Fibroblast of lung (primary cell): ENCODE measurements around the gene IL16. TPM values are rescaled to one million over a fixed set of nuclear protein-coding genes. Genes with fewer than 3 reads are reported as not detected.

Experiments
- DNase-seq, 2 donors: peaks; one replicate each; pipeline versions ENCODE4 v3.0.0 to v3.0.0-alpha.2; 2010; ENCODE audit warnings: low read depth in 2 of 2
- H2AFZ ChIP-seq: 2 replicates; pipeline ENCODE4 v1.5.1; 2012; ENCODE audit warnings: low read length, control low read depth, inconsistent platforms
- H3K27ac ChIP-seq: 2 replicates; pipeline ENCODE4 v1.5.1; 2011; ENCODE audit warnings: low read length, control low read depth; ENCODE audit not compliant: insufficient read depth
- H3K27me3 ChIP-seq: 2 replicates; pipeline ENCODE4 v1.5.1; 2011; ENCODE audit warnings: mild to moderate bottlenecking, low read length; ENCODE audit not compliant: control insufficient read depth, insufficient read depth
- H3K36me3 ChIP-seq: 2 replicates; pipeline ENCODE4 v1.5.1; 2011; ENCODE audit warnings: low read length; ENCODE audit not compliant: control insufficient read depth, insufficient read depth
- H3K4me1 ChIP-seq: 2 replicates; pipeline ENCODE4 v1.5.1; 2011; ENCODE audit warnings: low read length; ENCODE audit not compliant: control insufficient read depth, insufficient read depth; ENCODE audit errors: extremely low read depth
- H3K4me2 ChIP-seq: 2 replicates; pipeline ENCODE4 v1.5.1; 2011; ENCODE audit warnings: low read length, control low read depth; ENCODE audit not compliant: insufficient read depth; ENCODE audit errors: extremely low read depth
- H3K4me3 ChIP-seq, 4 experiments: fragments of 200-600 bp in 1 of 4; sonication (generic) in 1 of 4; replicated peaks in 1 of 4; 2 replicates each; pipeline ENCODE4 v1.5.1; 2011 to 2016; ENCODE audit warnings: low read length in 4 of 4, low read depth in 3 of 4, mild to moderate bottlenecking in 3 of 4, control low read depth in 2 of 4, inconsistent platforms in 1 of 4, mixed read lengths in 1 of 4; ENCODE audit not compliant: insufficient read depth in 1 of 4; ENCODE audit errors: control extremely low read depth in 1 of 4
- H3K79me2 ChIP-seq: 2 replicates; pipeline ENCODE4 v1.5.1; 2012; ENCODE audit warnings: mild to moderate bottlenecking, low read length, inconsistent platforms; ENCODE audit not compliant: control insufficient read depth, insufficient read depth
- H3K9ac ChIP-seq: 2 replicates; pipeline ENCODE4 v1.5.1; 2011; ENCODE audit warnings: mild to moderate bottlenecking, low read length, control low read depth; ENCODE audit not compliant: insufficient read depth
- H3K9me3 ChIP-seq: 2 replicates; pipeline ENCODE4 v1.5.1; 2012; ENCODE audit warnings: low read depth, low read length; ENCODE audit not compliant: control insufficient read depth, insufficient read depth
- H4K20me1 ChIP-seq: 2 replicates; pipeline ENCODE4 v1.5.1; 2011; ENCODE audit warnings: low read length; ENCODE audit not compliant: control insufficient read depth, insufficient read depth; ENCODE audit errors: extremely low read depth
- CTCF ChIP-seq, 2 donors: IDR thresholded peaks in 1 of 2; conservative IDR thresholded peaks in 1 of 2; 1 replicate in 1 of 2; 2 replicates in 1 of 2; pipeline ENCODE4 v1.5.1; 2011 to 2012; ENCODE audit warnings: low read length in 2 of 2, control low read depth in 1 of 2, inconsistent platforms in 1 of 2, low read depth in 1 of 2, mild to moderate bottlenecking in 1 of 2
- EZH2 ChIP-seq: IDR thresholded peaks from 2 replicates; pipeline ENCODE4 v1.5.1; 2012; ENCODE audit warnings: low read length, control low read depth, mild to moderate bottlenecking; ENCODE audit errors: missing control alignments
- polyA plus RNA-seq, 2 donors: library from polyadenylated mRNA; depleted of rRNA in 1 of 2; stranded (reverse) in 1 of 2; unstranded in 1 of 2; fragments of >200 nt; gene quantifications; 2 replicates each; pipeline ENCODE4 v1.2.1, GENCODE V29; 2011 to 2012; ENCODE audit warnings: missing spikeins in 1 of 2
- total RNA-seq: library from RNA; depleted of rRNA; stranded (reverse); fragments of >200 nt; gene quantifications from 2 replicates; pipeline ENCODE4 v1.2.1, GENCODE V29; 2014

The IL16 gene
- total and polyA plus RNA-seq, 2 donors (not counting 1 experiment from before 2014, with no cell fraction given) = 0.96 to 5.0 TPM

GRCh38 chr15:81258455-81258854 lies 61.8 kb downstream of the IL16 start:
- Histone ChIP-seq H3K4me1 (no peaks in the 10 kb centered on the region), H2AFZ (no peak overlapping the region), H3K27ac (no peak overlapping the region), H3K79me2 (no peaks in the 10 kb centered on the region), H3K36me3 (no peaks in the 10 kb centered on the region), H4K20me1 (no peaks in the 10 kb centered on the region), H3K9ac (no peak overlapping the region), H3K9me3 (no peaks in the 10 kb centered on the region), H3K4me2 (no peak overlapping the region), H3K27me3 (no peaks in the 10 kb centered on the region), H3K4me3 (no peak overlapping the region)
- DNase-seq = no peak
- no peak for TF ChIP-seq CTCF (conservative IDR thresholded peaks at IDR 0.05 in 1 of 2, IDR thresholded peaks at IDR 0.05 in 1 of 2; ENCODE audit: low read depth in 1 of 2, low read length in 2 of 2)
- no peak for TF ChIP-seq EZH2

GRCh38 chr15:81259760-81260298 lies 63.1 kb downstream of the IL16 start:
- no peak for DNase-seq
- Histone ChIP-seq H3K4me1 (no peaks in the 10 kb centered on the region), H3K27ac (no peak overlapping the region), H3K4me2 (no peak overlapping the region), H3K79me2 (no peaks in the 10 kb centered on the region), H3K27me3 (no peaks in the 10 kb centered on the region), H2AFZ (no peak overlapping the region), H3K36me3 (no peaks in the 10 kb centered on the region), H3K9ac (no peak overlapping the region), H3K4me3 (no peak overlapping the region), H4K20me1 (no peaks in the 10 kb centered on the region), H3K9me3 (no peaks in the 10 kb centered on the region)
- TF ChIP-seq CTCF (conservative IDR thresholded peaks at IDR 0.05 in 1 of 2, IDR thresholded peaks at IDR 0.05 in 1 of 2; ENCODE audit: low read depth in 1 of 2, low read length in 2 of 2) (no peak), EZH2 (no peak)

- Histone ChIP-seq H3K4me1 (peaks cover 4% of the 10 kb centered on the region), H3K27me3 (no peaks in the 10 kb centered on the region), H4K20me1 (no peaks in the 10 kb centered on the region), H3K9me3 (no peaks in the 10 kb centered on the region), H3K27ac (no peak overlapping the region), H3K9ac (no peak overlapping the region), H3K79me2 (no peaks in the 10 kb centered on the region), H2AFZ (no peak overlapping the region), H3K36me3 (no peaks in the 10 kb centered on the region), H3K4me2 (no peak overlapping the region), H3K4me3 (no peak overlapping the region)
- no peak for TF ChIP-seq CTCF (conservative IDR thresholded peaks at IDR 0.05 in 1 of 2, IDR thresholded peaks at IDR 0.05 in 1 of 2; ENCODE audit: low read depth in 1 of 2, low read length in 2 of 2)
- TF ChIP-seq EZH2 = no peak
- DNase-seq = no peak
These were observed 64.6 kb downstream of the IL16 start for GRCh38 chr15:81261172-81261811.
